Measurements from ENCODE around the gene N4BP2L2.

DNA sequence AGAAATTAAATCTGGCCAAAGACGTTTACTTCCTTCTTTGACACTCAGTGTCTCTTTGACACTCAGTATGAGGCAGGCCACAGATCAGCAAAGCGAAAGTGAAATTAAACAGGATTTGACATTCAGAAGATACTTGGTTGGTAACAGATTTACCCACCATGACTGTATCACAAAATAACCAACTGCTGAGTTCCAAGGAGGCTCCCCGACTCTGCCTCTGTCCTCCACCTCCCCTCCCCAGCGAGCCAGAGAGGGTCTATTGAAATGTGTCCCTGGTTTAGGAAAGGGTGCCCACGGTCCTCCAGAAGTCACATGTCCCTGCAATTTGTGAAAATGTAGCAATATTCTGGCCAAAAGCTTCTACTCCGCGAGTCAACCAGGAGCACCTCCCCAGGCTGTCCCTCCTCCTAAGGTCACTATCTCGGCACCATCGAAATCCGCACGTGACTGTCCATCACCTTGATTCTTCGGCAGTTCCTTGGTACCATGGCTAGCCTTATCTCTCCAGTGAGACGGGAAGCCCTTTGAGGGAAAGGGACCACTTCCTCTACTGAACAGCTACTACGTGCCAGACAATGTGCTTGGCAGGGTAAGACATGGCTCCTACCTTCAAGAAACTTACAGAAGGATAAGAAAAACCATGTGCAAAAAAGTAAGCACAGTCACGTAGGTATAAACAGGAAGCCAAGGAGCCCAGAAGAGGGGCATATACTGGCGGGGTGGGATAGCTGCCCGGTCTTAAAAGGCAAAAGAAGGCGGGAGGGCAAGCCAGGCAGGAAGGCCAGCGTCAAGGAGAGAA is 112.2 kb downstream of the N4BP2L2 start:
- TF ChIP-seq, protein P1, sequence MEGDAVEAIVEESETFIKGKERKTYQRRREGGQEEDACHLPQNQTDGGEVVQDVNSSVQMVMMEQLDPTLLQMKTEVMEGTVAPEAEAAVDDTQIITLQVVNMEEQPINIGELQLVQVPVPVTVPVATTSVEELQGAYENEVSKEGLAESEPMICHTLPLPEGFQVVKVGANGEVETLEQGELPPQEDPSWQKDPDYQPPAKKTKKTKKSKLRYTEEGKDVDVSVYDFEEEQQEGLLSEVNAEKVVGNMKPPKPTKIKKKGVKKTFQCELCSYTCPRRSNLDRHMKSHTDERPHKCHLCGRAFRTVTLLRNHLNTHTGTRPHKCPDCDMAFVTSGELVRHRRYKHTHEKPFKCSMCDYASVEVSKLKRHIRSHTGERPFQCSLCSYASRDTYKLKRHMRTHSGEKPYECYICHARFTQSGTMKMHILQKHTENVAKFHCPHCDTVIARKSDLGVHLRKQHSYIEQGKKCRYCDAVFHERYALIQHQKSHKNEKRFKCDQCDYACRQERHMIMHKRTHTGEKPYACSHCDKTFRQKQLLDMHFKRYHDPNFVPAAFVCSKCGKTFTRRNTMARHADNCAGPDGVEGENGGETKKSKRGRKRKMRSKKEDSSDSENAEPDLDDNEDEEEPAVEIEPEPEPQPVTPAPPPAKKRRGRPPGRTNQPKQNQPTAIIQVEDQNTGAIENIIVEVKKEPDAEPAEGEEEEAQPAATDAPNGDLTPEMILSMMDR (conservative IDR thresholded peaks at IDR 0.05; ENCODE audit: low read depth, low read length), result no peak
- no peak for TF ChIP-seq POLR2A (IDR thresholded peaks at IDR 0.05; ENCODE audit: low read depth, low read length)
- TF ChIP-seq CHD1 (IDR thresholded peaks at IDR 0.05; ENCODE audit: low read depth, low read length), result no peak
- TF ChIP-seq, protein P2, sequence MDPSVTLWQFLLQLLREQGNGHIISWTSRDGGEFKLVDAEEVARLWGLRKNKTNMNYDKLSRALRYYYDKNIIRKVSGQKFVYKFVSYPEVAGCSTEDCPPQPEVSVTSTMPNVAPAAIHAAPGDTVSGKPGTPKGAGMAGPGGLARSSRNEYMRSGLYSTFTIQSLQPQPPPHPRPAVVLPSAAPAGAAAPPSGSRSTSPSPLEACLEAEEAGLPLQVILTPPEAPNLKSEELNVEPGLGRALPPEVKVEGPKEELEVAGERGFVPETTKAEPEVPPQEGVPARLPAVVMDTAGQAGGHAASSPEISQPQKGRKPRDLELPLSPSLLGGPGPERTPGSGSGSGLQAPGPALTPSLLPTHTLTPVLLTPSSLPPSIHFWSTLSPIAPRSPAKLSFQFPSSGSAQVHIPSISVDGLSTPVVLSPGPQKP (IDR thresholded peaks at IDR 0.05; ENCODE audit: borderline replicate concordance, low read depth, low read length), result no peak

All from IMR-90 (cell line).